ENCODE data around the gene USHBP1. TPM values are rescaled to one million over a fixed set of nuclear protein-coding genes. Genes with fewer than 3 reads are reported as not detected.

Gene USHBP1
- total and polyA plus RNA-seq, 2 donors (not counting 1 experiment from before 2014, with no cell fraction given): 0.39 TPM; not detected in 1

GRCh38 chr19:17300992-17301619, 36.6 kb upstream of the USHBP1 start:
- CTCF ChIA-PET: no interaction called here

More at GRCh38 chr19:17300992-17301619, 36.6 kb upstream of the USHBP1 start:
- TF ChIP-seq CTCF (IDR thresholded peaks at IDR 0.05): no peak
- TF ChIP-seq EZH2 (IDR thresholded peaks at IDR 0.05; ENCODE audit: borderline replicate concordance, insufficient read depth, low read depth, low read length, poor library complexity, severe bottlenecking): no peak
- Histone ChIP-seq H3K36me3 (replicated peaks in 1 of 2; ENCODE audit: control extremely low read depth in 1 of 2, control insufficient read depth in 1 of 2, extremely low read depth in 1 of 2, insufficient read depth in 2 of 2, low read length in 1 of 2) (no peaks in the 10 kb centered on the region), H3K4me2 (replicated peaks; ENCODE audit: low read depth, low read length, poor library complexity, severe bottlenecking) (no peak overlapping the region), H3K9me3 (ENCODE audit: control extremely low read depth in 1 of 3, control insufficient read depth in 2 of 3, insufficient read depth in 1 of 3, low read length in 2 of 3) (peaks cover 0 to 6% (median 0%) of the 10 kb centered on the region in 3 donors), H3K27me3 (replicated peaks in 1 of 4; ENCODE audit: control extremely low read depth in 1 of 4, control insufficient read depth in 3 of 4, insufficient read depth in 4 of 4, low read length in 3 of 4) (no peaks in the 10 kb centered on the region), H3K4me3 (ENCODE audit: control extremely low read depth in 1 of 5, extremely low read depth in 1 of 5, insufficient read depth in 1 of 5, low read depth in 2 of 5, low read length in 4 of 5) (no peak overlapping the region), H3K79me2 (ENCODE audit: control insufficient read depth, insufficient read depth, low read length) (peaks cover 12% of the 10 kb centered on the region), H3K9ac (ENCODE audit: low read length) (no peak overlapping the region), H2AFZ (ENCODE audit: insufficient read depth, low read depth, low read length, poor library complexity, severe bottlenecking) (no peak overlapping the region), H4K20me1 (ENCODE audit: control insufficient read depth, insufficient read depth, low read length, poor library complexity, severe bottlenecking) (no peaks in the 10 kb centered on the region), H3K4me1 (ENCODE audit: control insufficient read depth in 2 of 2, insufficient read depth in 2 of 2, low read length in 2 of 2) (peaks cover 24 to 32% of the 10 kb centered on the region in 2 donors), H3K27ac (ENCODE audit: low read length in 2 of 2) (no peak overlapping the region)
- POLR2A ChIA-PET: no interaction called here
- ATAC-seq (ENCODE audit: low read depth) (no peak), DNase-seq (peak; percentile 17)
- Mint-ChIP-seq H3K4me3 (no peak overlapping the region), H3K4me1 (peaks cover 31% of the 10 kb centered on the region), H3K27ac (no peak overlapping the region), H3K9me3 (ENCODE audit: insufficient read depth) (no peaks in the 10 kb centered on the region), H3K27me3 (no peaks in the 10 kb centered on the region)
- WGBS (ENCODE audit: insufficient coverage): 97% methylated on average over 51 of the region's 51 CpGs
- intact Hi-C loops (cut with micrococcal nuclease): loop anchor here (10.0 kb wide), 1 partner anchor 406 kb away; no protein-coding TSS in a partner anchor

Data from B cell (primary cell).